Endothelial cell of umbilical vein (primary cell): Measurements from ENCODE around the gene ELMO1.

ENCODE experiments used
- CTCF ChIP-seq, 2 donors: IDR thresholded peaks; 1 replicate in 1 of 2; 2 replicates in 1 of 2; pipeline ENCODE4 v1.5.1; 2011; ENCODE audit warnings: low read length in 2 of 2, mild to moderate bottlenecking in 2 of 2, moderate library complexity in 2 of 2, control low read depth in 1 of 2, inconsistent platforms in 1 of 2, low read depth in 1 of 2; ENCODE audit not compliant: insufficient read depth in 1 of 2; ENCODE audit errors: extremely low read depth in 1 of 2
- POLR2AphosphoS5 ChIP-seq: IDR thresholded peaks from 2 replicates; pipeline ENCODE4 v1.6.1; 2012; ENCODE audit warnings: low read depth, mild to moderate bottlenecking, control low read depth, low read length, moderate library complexity; ENCODE audit not compliant: insufficient read depth

- TF ChIP-seq POLR2AphosphoS5 (no peak), CTCF (IDR thresholded peaks at IDR 0.05; ENCODE audit: extremely low read depth in 1 of 2, insufficient read depth in 1 of 2, low read depth in 1 of 2, low read length in 2 of 2) (no peak)
Measured at GRCh38 chr7:37102518-37103137, 346.0 kb downstream of the ELMO1 start.
